Pancreas (tissue), 10 donors: ENCODE results near the gene CD4. TPM values are rescaled to one million over a fixed set of nuclear protein-coding genes. Genes with fewer than 3 reads are reported as not detected.

Experiments
- ATAC-seq, 4 donors: fragments of 200-7000 bp; cut with Tn5 transposase; one replicate each; pipeline versions ENCODE4 v1.8.0 to v1.9.1; 2020; ENCODE audit warnings: mild to moderate bottlenecking in 4 of 4, moderate library complexity in 4 of 4
- DNase-seq, 6 donors: peaks; one replicate each; pipeline ENCODE4 v3.0.0-alpha.2; 2020
- FAIRE-seq: peaks from 2 replicates; lab custom pipeline; 2012; peaks lifted over from hg19 to GRCh38; lab: Jason Lieb, UNC
- H3K27ac ChIP-seq, 4 donors: fragments of 200-600 bp; sonication (generic); 1 replicate in 3 of 4; 2 replicates in 1 of 4; pipeline versions ENCODE4 v1.5.0 to v1.8.0; 2020
- H3K27me3 ChIP-seq, 4 donors: fragments of 200-600 bp; one replicate each; pipeline ENCODE4 v1.8.0; 2021
- H3K36me3 ChIP-seq, 3 donors: fragments of 200-600 bp; sonication (generic) in 1 of 3; one replicate each; pipeline versions ENCODE4 v1.5.0 to v1.8.0; 2020 to 2021
- H3K4me1 ChIP-seq, 3 donors: fragments of 200-600 bp; one replicate each; pipeline ENCODE4 v1.8.0; 2021
- H3K4me3 ChIP-seq, 4 donors: fragments of 200-600 bp; sonication (generic) in 2 of 4; one replicate each; pipeline versions ENCODE4 v1.5.0 to v1.8.0; 2020 to 2021
- H3K9me3 ChIP-seq, 4 donors: fragments of 200-600 bp; one replicate each; pipeline ENCODE4 v1.8.0; 2021
- WGBS, 2 donors: extraction: QIAGEN DNeasy Blood & Tissue Kit; methylation state at CpG; one replicate each; pipeline ENCODE4 v1.1.7; 2013; 5-methylcytosine and 5-hydroxymethylcytosine counted together
- intact Hi-C, 3 donors: fragments of 100-400 bp; cut with DNase I; formaldehyde crosslinking; loops; one replicate each; pipeline versions ENCODE4 v1.11.1 to v1.14.2; 2022
- polyA plus RNA-seq, 2 donors: library from polyadenylated mRNA; stranded (reverse); fragments of 200-250 nt; gene quantifications; one replicate each; pipeline ENCODE4 v1.2.3, GENCODE V29; 2013
- total RNA-seq, 6 donors: library from RNA; stranded (reverse); fragmentation: NEBNext Ultra II Directional in 4 of 6; extraction: Animal tissue kit (Norgen Biotek cat#: 25700) in 4 of 6; gene quantifications; one replicate each; pipeline versions ENCODE4 v1.2.1 to v1.2.4, GENCODE V29; 2021 to 2023
- TF ChIP-seq, protein P1 (sequence below), 4 donors: fragments of 200-600 bp; sonication (generic) in 3 of 4; IDR thresholded peaks; one replicate each; pipeline versions ENCODE4 v1.5.0 to v1.8.0; 2021; ENCODE audit warnings: antibody characterized with exemption in 4 of 4
- donor health status: healthy with polysubstance abuse.
- donor health status: DM: no; HTN: no; CAD: no; lungs with moderate emphysema.
- donor health status: DM: no; HTN: no; CAD: no.
- donor health status: control.
- donor health status: control.
- donor health status: Bipolar disorder and iron deficiency.
- donor health status: DM: yes; HTN: yes; CAD: no.
- donor health status: DM: no; HTN: no; CAD: no.
- donor health status: DM: no; HTN: no; CAD: no.
- donor health status: DM: yes; HTN: yes; CAD: no.

CD4 gene
- total and polyA plus RNA-seq, 8 donors: 1.2 to 19.9 (median 2.1) TPM

DNA sequence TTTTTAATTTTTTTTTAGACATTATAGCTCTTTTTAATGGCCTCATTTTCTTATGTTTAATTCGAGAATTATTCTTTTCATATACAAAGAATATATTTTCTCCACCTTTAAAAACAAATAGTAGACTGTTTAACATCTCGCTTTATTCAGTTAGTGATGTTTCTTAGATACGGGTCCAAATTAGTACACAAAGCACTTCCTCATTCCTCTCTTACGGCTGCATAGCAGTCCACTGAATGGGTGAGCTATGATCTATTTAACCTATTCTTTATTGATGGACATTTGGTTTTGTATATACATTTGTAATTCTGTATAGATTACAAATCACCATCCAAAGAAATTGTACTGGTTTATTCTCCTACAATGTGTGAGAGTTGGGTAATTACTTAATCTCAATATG is 24.0 kb downstream of the CD4 start:
- no peaks in the 10 kb centered on the region for H3K36me3 ChIP-seq
- no peaks in the 10 kb centered on the region for H3K9me3 ChIP-seq
- intact Hi-C loops: no loop called here
- no peak overlapping the region for H3K27ac ChIP-seq
- H3K4me1 ChIP-seq: no peaks in the 10 kb centered on the region
- ATAC-seq (no peak), FAIRE-seq (no peak), DNase-seq (no peak)
- no peak overlapping the region for H3K4me3 ChIP-seq
- TF ChIP-seq, protein P1, sequence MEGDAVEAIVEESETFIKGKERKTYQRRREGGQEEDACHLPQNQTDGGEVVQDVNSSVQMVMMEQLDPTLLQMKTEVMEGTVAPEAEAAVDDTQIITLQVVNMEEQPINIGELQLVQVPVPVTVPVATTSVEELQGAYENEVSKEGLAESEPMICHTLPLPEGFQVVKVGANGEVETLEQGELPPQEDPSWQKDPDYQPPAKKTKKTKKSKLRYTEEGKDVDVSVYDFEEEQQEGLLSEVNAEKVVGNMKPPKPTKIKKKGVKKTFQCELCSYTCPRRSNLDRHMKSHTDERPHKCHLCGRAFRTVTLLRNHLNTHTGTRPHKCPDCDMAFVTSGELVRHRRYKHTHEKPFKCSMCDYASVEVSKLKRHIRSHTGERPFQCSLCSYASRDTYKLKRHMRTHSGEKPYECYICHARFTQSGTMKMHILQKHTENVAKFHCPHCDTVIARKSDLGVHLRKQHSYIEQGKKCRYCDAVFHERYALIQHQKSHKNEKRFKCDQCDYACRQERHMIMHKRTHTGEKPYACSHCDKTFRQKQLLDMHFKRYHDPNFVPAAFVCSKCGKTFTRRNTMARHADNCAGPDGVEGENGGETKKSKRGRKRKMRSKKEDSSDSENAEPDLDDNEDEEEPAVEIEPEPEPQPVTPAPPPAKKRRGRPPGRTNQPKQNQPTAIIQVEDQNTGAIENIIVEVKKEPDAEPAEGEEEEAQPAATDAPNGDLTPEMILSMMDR (IDR thresholded peaks at IDR 0.05): no peak
- no peaks in the 10 kb centered on the region for H3K27me3 ChIP-seq
- WGBS, 2 donors: 19 to 39% methylated on average over 4 of the region's 4 CpGs

DNA sequence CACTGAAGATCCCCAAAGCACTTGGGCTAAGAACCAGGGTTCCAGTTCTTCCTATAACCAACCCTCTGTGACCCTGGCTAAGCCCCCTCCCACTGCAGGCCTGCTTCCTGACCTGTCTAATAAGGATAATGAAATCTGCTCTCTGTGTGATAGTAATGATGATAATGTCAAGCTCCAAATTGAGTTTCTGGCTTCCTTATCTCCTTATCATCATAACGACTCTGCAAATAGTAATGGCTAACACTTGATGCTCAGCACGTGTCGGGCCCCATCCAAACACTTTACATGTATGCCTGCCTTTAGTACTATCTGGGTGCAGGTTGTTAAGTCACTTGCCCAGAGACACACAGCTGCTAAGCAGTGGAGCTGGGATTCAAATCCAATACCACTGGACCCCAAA is 27.3 kb downstream of the CD4 start:
- Histone ChIP-seq H3K36me3 (no peaks in the 10 kb centered on the region), H3K9me3 (no peaks in the 10 kb centered on the region), H3K27me3 (no peaks in the 10 kb centered on the region), H3K27ac (no peak overlapping the region), H3K4me1 (no peaks in the 10 kb centered on the region), H3K4me3 (no peak overlapping the region)
- ATAC-seq (no peak), FAIRE-seq (no peak), DNase-seq (no peak)
- TF ChIP-seq, protein P1 (IDR thresholded peaks at IDR 0.05): no peak
- intact Hi-C loops: no loop called here
- 34 to 35% methylated on average over 3 of the region's 3 CpGs for WGBS, 2 donors

DNA sequence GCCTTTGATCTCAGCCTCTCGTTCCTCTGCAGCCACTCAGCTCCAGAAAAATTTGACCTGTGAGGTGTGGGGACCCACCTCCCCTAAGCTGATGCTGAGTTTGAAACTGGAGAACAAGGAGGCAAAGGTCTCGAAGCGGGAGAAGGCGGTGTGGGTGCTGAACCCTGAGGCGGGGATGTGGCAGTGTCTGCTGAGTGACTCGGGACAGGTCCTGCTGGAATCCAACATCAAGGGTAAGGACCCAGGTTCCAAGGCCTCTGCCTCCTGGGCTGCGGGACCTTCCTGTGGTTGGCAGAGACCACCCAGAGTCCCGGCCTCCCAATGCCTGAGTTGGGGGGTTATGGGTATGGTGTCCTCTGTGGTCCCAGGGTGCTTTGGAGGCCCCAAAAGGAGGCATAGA is 27.8 kb downstream of the CD4 start:
- intact Hi-C loops: no loop called here

DNA sequence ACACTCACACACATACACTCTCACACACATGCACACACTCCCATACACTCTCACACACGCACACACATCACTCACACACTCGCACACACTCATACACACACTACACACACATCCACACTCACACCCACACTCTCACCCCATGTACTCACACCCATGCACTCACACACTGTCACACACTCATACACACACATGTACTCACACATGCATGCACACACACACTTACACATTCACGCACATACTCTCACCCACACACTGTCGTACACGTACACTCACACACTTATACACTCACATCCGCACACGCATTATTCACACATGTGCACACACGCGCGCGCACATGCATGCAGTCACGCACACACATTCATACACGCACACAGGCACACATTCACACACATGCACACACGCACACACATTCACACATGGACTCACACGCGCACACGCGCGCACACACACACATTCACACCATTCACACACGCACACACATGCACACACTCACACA is 28.4 kb downstream of the CD4 start:
- no peak overlapping the region for H3K4me3 ChIP-seq

More for the DNA sequence above, 27.8 kb downstream of the CD4 start:
- H3K36me3 ChIP-seq: no peaks in the 10 kb centered on the region
- ATAC-seq (no peak), FAIRE-seq (no peak), DNase-seq (peak in 1 of 6 donors; percentile 38)
- TF ChIP-seq, protein P1 (IDR thresholded peaks at IDR 0.05): no peak
- H3K27me3 ChIP-seq: no peaks in the 10 kb centered on the region
- no peak overlapping the region for H3K27ac ChIP-seq
- WGBS, 2 donors: 58 to 68% methylated on average over 8 of the region's 8 CpGs
- no peak overlapping the region for H3K4me3 ChIP-seq
- no peaks in the 10 kb centered on the region for H3K9me3 ChIP-seq
- no peaks in the 10 kb centered on the region for H3K4me1 ChIP-seq

DNA sequence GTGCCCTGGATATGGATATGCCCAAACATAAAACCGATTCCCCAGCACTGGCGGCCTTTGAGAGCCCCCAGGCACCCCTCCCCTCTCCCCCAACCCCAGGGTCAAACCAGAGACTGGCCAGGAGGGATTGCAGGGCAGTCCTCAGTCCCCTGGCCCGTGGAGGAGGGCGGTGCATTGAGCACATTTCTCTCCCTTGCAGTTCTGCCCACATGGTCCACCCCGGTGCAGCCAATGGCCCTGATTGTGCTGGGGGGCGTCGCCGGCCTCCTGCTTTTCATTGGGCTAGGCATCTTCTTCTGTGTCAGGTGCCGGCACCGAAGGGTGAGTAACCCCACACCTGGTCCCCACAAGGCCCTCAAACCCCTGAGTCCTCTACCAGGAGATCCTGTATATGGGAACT is 28.9 kb downstream of the CD4 start:
- ATAC-seq: peak in 2 of 4 donors; percentile 15 to 40
- Histone ChIP-seq H3K4me1 (no peaks in the 10 kb centered on the region), H3K27ac (no peak overlapping the region), H3K9me3 (no peaks in the 10 kb centered on the region), H3K4me3 (no peak overlapping the region), H3K36me3 (no peaks in the 10 kb centered on the region), H3K27me3 (peaks cover 0 to 3% (median 0%) of the 10 kb centered on the region in 4 donors)
- WGBS, 2 donors: 40 to 49% methylated on average over 10 of the region's 10 CpGs
- TF ChIP-seq, protein P1 (IDR thresholded peaks at IDR 0.05): no peak
- peak in 1 of 6 donors; percentile 41 for DNase-seq
- FAIRE-seq: no peak
- intact Hi-C loops: no loop called here

More for the DNA sequence above, 28.4 kb downstream of the CD4 start:
- peaks cover 0 to 3% (median 0%) of the 10 kb centered on the region in 4 donors for H3K27me3 ChIP-seq
- no peak overlapping the region for H3K27ac ChIP-seq
- no peak for DNase-seq
- 68 to 85% methylated on average over 20 of the region's 20 CpGs for WGBS, 2 donors
- no peaks in the 10 kb centered on the region for H3K4me1 ChIP-seq
- no peak for ATAC-seq
- no peaks in the 10 kb centered on the region for H3K36me3 ChIP-seq
- intact Hi-C loops: no loop called here
- H3K9me3 ChIP-seq: no peaks in the 10 kb centered on the region
- no peak for FAIRE-seq
- TF ChIP-seq, protein P1 (IDR thresholded peaks at IDR 0.05): no peak
